ENCODE results near the gene DGKB. TPM values are rescaled to one million over a fixed set of nuclear protein-coding genes. Genes with fewer than 3 reads are reported as not detected.

The DGKB gene
- polyA plus RNA-seq (ENCODE audit: insufficient read length in 12 of 12): 1 to 10 TPM in 2 of 12 donors, under 1 TPM in 8, not detected in 2; 0.47 to 2.2 (median 0.82) TPM
- long read RNA-seq, donor 1: 0 reads
- long read RNA-seq, donor 2: 0 reads
- long read RNA-seq, donor 3: 0 reads
- long read RNA-seq, donor 4: 0 reads
- long read RNA-seq, donor 5: 0 reads
- long read RNA-seq, donor 6: 0 reads
- long read RNA-seq, donor 7: 0 reads
- long read RNA-seq, donor 8: 0 reads
- long read RNA-seq, donor 9: 0 reads
- long read RNA-seq, donor 10: 0 reads
- long read RNA-seq, donor 11: 0 reads

- peak; percentile 52 for DNase-seq
Observed at GRCh38 chr7:14902589-14903067, at the start of gene DGKB. Gene DGKB (minus strand): TSS chr7:14902751.

- DNase-seq: no peak
Observed at GRCh38 chr7:14950013-14950412, 47.5 kb upstream of the DGKB start.

- no peak for DNase-seq
Observed at GRCh38 chr7:14938181-14938580, 35.6 kb upstream of the DGKB start.

GRCh38 chr7:14937581-14937980, 35.0 kb upstream of the DGKB start:
- DNase-seq: no peak

GRCh38 chr7:14936554-14936953, 34.0 kb upstream of the DGKB start:
- peak; percentile 31 for DNase-seq

GRCh38 chr7:14934839-14935238, 32.3 kb upstream of the DGKB start:
- no peak for DNase-seq

GRCh38 chr7:14931511-14932215, 29.1 kb upstream of the DGKB start:
- no peak for DNase-seq

GRCh38 chr7:14924398-14924797, 21.8 kb upstream of the DGKB start:
- no peak for DNase-seq

GRCh38 chr7:14911077-14911476, 8.5 kb upstream of the DGKB start:
- no peak for DNase-seq

- DNase-seq: no peak
Observed at GRCh38 chr7:14908697-14909096, 6.1 kb upstream of the DGKB start.

GRCh38 chr7:14905764-14906163, 3.2 kb upstream of the DGKB start:
- DNase-seq: no peak

- DNase-seq: no peak
Observed at GRCh38 chr7:14900051-14900450, 2.5 kb downstream of the DGKB start.

GRCh38 chr7:14899030-14899429, 3.5 kb downstream of the DGKB start:
- DNase-seq: no peak

GRCh38 chr7:14896461-14896860, 6.1 kb downstream of the DGKB start:
- no peak for DNase-seq

GRCh38 chr7:14894826-14895225, 7.7 kb downstream of the DGKB start:
- no peak for DNase-seq

GRCh38 chr7:14892961-14893360, 9.6 kb downstream of the DGKB start:
- no peak for DNase-seq

- no peak for DNase-seq
Observed at GRCh38 chr7:14891289-14891688, 11.3 kb downstream of the DGKB start.

GRCh38 chr7:14888962-14889361, 13.6 kb downstream of the DGKB start:
- no peak for DNase-seq

GRCh38 chr7:14886533-14886932, 16.0 kb downstream of the DGKB start:
- DNase-seq: no peak

GRCh38 chr7:14875941-14876587, 26.5 kb downstream of the DGKB start:
- DNase-seq: no peak

- no peak for DNase-seq
Observed at GRCh38 chr7:14871880-14872279, 30.7 kb downstream of the DGKB start.

GRCh38 chr7:14870394-14870793, 32.2 kb downstream of the DGKB start:
- DNase-seq: no peak

GRCh38 chr7:14868937-14869336, 33.6 kb downstream of the DGKB start:
- no peak for DNase-seq

All from muscle of arm (tissue), 14 donors.